ENCODE measurements around the gene TCFL5.

- TF ChIP-seq EZH2 (IDR thresholded peaks at IDR 0.05; ENCODE audit: borderline replicate concordance, low read depth, low read length, severe bottlenecking) (no peak), CTCF (IDR thresholded peaks at IDR 0.05; ENCODE audit: borderline replicate concordance, extremely low read depth, low read length, poor library complexity, severe bottlenecking) (no peak)
Observed at GRCh38 chr20:62839261-62839660, 22.4 kb downstream of the TCFL5 start.

Measured in DND-41 (cell line).